NCI-H146 treated with DMSO at 0.1 percent for 48 hours (cell line): ENCODE results near the gene NEB.
"Not testable (repeated sequence)": the region's sequence is repeated elsewhere in the genome, so short reads cannot be mapped to it uniquely, and the experiment has no call there.

ENCODE experiments used
- DNase-seq: peaks from one replicate; lab custom pipeline; 2025; ENCODE audit not compliant: unreplicated experiment; lab: John Stamatoyannopoulos, UW

NEB gene

DNA sequence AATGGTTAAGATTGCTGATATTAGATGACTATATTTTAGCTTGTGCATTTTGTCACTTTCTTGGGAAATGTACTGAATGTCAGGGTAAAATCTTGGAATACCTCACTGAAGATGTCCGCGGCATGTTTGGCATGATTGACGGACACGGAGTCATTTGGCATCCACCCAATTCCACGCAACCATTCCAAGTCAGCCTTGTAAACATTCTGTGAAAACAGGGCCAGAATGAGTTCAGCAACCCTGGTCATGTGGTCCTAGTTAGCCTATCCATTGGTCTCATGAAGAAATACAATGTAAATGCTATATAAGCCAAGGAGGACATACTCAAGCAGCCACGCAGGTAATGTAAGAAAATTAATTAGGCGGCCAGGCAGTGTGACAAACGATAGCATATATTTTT, 165.1 kb downstream of the NEB start:
- DNase-seq = no peak

- no peak for DNase-seq
These were observed 165.8 kb downstream of the NEB start for GRCh38 chr2:151568501-151568900.

DNA sequence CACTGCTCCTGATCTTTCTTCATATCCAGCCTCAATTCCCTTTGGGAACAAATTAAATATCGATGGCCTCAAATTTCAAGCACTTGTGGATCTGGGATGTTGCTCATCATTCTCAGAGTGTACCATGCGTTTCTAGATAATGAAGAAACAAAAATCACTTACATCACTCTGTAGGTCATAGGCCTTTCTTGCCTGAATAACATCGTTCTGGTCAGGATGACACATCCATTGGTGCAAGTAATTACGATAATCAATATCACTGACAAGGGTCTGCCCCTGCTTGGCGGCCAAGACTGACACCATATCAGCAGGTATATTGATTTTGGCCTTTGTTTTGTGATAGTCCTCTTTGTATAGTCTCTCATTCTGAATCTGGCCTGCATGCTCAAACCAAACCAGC, 167.3 kb downstream of the NEB start:
- no peak for DNase-seq

- DNase-seq = no peak
These were observed 171.9 kb downstream of the NEB start for GRCh38 chr2:151562398-151562797.

GRCh38 chr2:151560289-151560688, 174.0 kb downstream of the NEB start:
- DNase-seq = no peak

DNA sequence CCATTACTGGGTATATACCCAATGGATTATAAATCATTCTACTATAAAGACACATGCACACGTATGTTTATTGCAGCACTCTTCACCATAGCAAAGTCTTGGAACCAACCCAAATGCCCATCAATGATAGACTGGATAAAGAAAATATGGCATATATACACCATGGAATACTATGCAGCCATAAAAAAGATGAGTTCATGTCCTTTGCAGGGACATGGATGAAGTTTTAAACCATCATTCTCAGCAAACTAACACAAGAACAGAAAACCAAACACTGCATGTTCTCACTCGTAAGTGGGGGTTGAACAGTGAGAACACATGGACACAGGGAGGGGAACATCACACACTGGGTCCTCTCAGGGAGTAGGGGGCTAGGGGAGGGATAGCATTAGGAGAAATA, 174.8 kb downstream of the NEB start:
- not testable (repeated sequence) for DNase-seq

DNA sequence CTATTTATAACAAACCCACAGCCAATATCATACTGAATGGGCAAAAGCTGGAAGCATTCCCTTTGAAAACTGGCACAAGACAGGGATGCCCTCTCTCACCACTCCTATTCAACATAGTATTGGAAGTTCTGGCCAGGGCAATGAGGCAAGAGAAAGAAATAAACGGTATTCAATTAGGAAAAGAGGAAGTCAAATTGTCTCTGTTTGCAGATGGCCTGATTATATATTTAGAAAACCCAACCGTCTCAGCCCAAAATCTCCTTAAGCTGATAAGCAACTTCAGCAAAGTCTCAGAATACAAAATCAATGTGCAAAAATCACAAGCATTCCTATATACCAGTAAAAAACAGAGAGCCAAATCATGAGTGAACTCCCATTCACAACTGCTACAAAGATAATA, 176.4 kb downstream of the NEB start:
- not testable (repeated sequence) for DNase-seq

DNA sequence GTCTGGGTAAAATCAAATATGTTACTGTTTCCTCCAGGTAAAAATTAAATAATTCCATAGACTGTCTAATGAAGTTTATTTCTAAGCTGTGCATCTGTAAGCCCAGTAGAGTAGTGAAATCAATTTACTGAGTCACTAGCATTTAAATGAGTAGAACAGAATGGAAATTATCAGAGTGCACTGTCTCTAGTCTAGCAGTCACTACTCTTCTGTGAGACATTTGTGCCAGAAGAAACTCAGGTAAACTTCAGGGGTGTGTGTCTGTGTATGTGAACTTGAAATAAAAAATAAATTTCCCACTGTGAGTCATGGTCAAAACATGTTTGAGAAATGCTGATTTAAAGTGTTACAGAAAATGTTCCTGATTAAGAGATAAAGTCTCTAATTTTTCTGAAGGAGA, 178.2 kb downstream of the NEB start:
- no peak for DNase-seq

GRCh38 chr2:151552287-151552686, 182.0 kb downstream of the NEB start:
- no peak for DNase-seq

DNA sequence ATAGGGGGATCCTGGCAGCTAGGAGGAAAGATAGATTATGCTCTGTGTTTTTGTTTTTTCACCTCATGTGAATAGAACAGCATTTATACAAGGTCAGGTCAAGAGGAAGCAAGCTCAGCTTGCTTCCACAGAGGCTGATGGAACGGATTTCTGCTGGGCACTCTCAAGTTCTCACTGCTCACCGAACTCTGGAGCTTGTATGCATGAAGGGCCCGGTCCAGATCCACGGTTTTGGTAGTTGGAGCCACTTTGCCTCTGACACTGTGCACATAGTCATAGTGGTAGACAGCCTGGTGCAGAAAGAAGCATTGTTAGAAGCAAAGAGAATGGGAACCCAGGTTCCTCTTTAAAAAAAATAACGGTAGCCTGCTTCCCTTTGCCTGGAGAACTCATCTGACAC, 182.7 kb downstream of the NEB start:
- no peak for DNase-seq

- no peak for DNase-seq
These were observed 185.1 kb downstream of the NEB start for GRCh38 chr2:151549191-151549590.

DNA sequence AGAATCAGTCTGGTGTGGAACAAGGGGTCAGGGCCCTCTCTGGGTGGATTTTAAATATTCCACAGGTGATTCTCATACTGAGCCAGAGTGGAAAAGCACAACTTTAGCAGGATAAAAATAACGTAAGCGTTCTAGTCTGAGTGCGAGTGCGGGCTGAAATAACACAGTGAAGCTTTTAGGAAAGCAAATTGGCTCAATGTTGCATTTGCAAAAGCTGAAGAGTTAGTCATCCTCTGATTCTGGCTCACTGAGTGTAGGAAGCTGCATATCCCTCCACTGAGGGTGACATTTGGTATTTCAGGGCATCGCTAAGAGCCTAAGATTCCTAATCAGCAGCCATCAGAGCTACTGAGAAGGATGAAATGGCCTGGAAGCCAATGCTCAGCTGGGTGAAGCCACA, 189.8 kb downstream of the NEB start:
- DNase-seq = no peak

GRCh38 chr2:151543876-151544275, 190.4 kb downstream of the NEB start:
- no peak for DNase-seq

- no peak for DNase-seq
These were observed 200.3 kb downstream of the NEB start for GRCh38 chr2:151534001-151534400.

GRCh38 chr2:151533127-151533526, 201.1 kb downstream of the NEB start:
- DNase-seq = no peak

DNA sequence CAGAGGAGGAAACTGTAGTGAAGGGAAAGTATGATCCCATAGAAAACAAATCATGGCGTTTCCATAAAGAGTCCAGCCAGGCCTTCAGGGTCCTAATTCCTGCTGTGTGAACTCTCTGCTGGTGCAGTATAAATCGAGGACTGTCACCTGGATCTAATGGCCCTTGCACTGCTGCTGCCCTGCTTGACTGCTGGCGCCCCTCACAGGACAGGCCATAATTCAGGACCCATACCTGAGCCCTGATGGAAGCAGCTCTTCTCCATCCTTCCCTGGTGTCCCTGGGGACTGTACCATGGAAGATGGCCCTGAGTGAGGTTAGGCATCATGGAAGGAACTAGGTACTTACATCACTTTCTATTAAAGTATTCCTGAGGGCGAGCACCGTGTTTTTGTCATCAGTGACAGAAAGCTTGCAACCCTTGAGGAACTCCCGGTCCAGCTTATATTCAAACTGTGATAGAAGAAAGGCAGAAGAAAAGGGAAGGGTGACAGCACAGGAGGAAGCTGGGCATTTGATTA, 207.6 kb downstream of the NEB start:
- DNase-seq = no peak

DNA sequence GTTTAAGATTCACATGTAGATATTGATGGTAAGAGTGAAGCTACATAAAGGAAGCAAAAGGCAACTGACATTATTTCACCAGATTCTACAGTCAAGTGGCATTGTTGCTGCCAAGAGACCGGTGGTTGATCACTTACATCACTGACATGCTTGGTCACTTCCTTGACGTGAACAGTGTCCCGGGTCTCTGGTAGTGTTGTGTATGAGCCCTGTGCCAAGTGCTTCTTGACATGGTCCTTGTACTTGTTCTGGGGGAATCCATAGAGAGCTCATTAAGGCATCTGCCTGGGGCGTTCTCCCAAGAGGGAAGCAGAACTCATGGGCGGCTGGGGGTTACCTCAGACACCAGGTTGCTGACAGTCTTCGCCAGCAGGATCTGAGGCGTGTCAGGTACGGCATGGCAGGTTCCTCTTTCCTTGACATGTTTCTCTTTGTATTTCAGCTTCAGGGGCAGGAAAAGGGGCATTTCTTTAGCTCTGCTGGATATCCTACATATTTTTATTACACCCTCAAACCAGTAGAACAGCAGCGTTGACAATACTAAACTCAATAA, 208.4 kb downstream of the NEB start:
- DNase-seq = no peak

DNA sequence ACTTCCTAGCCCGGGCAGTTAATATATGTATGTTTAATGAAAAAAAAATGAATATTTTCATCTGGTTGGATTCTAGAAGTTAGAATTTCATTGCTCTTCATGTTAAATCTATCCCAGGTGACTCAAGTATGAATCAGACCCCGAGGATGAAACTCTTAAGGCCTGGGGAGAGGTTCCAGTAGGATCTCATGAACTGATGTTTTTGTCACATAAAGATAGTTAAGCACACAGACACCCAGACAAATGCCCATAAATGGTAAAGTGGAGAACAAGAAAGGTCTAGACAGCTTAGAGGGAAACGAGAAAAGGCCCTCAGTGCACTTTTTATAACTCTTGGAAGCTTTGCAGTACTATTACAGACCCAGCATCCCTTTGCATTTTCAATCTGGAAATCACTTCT, 210.4 kb downstream of the NEB start:
- DNase-seq = no peak

DNA sequence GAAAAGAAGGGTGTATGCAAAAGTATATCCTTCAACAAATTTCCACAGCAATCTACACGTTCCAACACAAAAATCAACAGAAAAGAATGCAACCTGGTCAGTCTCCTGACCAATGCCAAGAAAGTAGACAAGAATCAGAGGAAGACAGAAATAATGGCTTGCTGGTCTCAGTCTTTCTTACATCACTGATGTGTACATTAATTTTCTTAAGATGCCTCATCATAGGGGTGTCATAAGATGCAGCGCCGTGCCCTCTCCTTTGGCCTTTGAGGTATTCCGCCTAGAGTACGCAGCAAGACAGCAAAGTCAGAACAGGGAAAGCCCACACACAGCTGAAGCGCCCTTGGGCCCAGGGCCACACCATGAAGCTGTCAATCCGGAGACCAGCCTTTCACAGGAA, 211.7 kb downstream of the NEB start:
- DNase-seq = no peak

DNA sequence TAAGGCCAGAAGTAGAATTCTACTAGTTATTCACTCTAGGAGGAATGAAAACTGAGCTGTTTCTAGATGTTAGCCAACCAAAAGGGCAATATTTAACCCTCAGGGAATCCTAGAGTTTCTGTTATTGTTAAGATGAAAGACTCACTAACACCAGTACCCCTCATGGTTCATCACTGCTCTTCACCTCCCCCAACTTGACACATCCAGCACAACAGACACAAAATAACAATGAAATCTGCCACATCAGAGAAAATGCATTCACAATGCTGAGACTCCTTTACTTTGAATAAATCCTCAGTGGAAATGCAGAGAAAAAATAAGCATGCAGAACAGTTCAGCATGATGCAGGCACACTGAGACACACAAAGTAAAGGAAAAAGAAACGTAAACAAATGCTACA, 213.3 kb downstream of the NEB start:
- DNase-seq = no peak

DNA sequence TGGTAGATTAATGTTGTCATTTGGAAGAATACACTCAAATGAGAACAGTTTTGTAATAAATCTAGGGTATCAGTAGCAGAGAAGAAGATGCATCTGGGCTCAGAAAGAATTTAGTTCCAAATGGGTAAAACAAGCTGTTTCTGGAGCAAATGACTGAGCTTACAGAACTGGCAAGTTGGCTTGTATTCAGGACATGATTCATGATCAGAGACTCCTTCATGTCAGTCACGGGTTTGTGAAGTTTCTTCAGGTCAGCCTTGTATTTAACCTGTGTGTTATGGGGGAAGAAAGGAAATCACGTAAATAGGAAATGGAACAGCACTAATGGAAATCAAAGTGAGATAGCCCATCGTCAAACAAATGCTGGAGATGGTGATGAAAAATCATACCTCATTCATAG, 215.5 kb downstream of the NEB start:
- DNase-seq = no peak

DNA sequence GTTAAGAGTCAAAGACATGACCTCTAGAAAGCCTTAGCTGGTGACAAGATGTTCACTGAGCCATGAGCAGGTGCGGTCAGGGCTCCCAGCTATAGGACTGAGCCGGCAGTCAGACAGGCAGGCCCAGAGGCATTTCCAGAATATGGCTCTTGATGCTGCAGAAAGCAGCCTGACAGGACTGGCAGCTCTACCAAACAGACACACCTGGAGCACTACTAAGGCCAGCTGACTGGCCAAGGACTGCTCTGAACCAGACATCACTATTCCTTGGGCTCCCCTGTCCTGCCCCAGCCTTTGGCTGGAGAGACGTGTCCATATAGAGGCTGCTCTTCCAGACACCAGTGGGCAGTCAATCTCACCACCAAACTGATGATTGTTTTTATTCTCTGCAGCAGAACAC, 225.8 kb downstream of the NEB start:
- no peak for DNase-seq

- DNase-seq = no peak
These were observed 228.1 kb downstream of the NEB start for GRCh38 chr2:151506170-151506569.

DNA sequence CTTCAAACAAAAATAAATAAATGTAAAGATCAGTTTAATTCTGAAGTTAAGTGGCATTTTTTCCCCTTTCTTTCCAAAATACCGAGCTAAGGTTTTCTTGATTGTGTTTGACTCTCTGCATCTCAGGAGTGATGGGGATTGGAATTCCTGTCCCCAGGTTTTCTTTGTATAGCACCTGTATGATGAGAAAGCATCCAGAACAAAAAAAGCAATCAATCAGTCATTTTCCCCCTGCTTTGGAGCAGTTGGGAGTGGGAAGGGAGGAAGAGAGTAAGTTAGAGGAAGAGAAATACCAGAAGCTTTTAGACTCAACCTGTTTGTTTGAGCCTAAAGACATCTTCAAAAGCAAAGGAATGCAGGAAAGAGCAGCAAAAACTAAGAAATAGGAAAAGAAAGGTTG, 236.1 kb downstream of the NEB start:
- DNase-seq = no peak
